Measurements from ENCODE around the gene PRKCSH.
"Not testable (repeated sequence)": the region's sequence is repeated elsewhere in the genome, so short reads cannot be mapped to it uniquely, and the experiment has no call there.

Gene PRKCSH

GRCh38 chr19:11450570-11451326 lies 15.3 kb downstream of the PRKCSH start:
- DNase-seq (ENCODE audit: low spot score): no peak

DNA sequence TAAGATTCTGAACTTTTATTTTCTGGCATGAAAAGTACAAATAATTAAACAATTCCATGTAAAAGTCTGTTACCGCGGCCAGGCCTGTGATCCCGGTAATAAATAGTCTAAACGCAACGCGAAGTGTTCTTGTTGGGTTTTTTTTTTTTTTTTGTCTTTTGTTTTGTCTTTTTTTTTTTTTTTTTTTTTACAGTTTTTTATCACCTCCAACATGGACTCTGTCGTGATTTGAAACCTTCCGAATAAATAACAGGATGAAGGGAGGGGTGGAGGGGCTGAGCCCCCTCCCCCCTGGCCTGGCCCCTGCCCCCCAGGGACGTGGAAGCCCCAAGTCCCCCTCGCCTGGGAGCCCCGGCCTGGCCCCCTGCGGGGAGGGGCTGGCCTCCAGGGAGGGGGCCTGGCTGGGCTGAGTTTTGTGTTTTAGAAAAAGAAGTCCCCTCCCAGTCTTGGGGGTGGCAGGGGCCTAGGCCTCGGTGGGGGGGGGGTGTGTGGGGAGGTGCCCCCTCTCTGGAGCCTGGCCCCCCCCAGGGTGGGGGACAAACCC lies 16.0 kb downstream of the PRKCSH start:
- DNase-seq (ENCODE audit: low spot score): no peak

- no peak for DNase-seq (ENCODE audit: low spot score)
Measured at GRCh38 chr19:11451871-11452619, 16.6 kb downstream of the PRKCSH start.

DNA sequence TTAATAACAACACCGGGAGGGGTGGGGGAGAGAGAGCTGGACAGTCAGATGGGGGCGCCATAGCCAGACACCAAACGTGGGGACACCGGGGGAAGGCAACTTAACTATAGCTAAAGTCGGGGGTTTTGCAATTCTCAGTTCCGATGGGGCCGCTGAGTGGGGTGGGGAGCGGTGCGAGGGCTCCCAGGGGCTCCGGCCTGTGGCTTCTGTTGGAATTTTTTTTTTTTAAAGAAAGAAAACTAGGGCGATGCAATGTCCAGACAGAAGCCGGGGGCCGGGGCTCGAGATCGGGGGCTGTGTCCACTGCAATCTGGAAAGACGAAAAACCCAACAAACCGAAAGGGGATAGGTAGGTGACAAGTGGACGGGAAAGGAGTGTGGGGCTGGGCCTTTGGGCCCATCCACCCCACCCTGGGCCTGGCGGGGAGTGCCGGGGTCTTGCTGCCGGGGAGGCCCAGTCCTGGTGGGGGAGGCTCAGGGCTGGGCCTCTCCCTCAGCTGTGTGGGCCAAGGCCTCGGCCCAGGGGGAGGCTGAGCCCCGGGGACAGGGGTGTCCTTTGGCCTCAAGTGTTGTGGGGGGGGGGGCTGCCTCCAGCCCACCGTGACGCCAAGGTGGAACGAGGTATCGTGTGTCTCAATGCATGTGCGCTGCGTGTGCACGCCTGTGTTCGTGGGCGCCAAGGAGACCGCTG lies 17.3 kb downstream of the PRKCSH start:
- no peak for DNase-seq (ENCODE audit: low spot score)

DNA sequence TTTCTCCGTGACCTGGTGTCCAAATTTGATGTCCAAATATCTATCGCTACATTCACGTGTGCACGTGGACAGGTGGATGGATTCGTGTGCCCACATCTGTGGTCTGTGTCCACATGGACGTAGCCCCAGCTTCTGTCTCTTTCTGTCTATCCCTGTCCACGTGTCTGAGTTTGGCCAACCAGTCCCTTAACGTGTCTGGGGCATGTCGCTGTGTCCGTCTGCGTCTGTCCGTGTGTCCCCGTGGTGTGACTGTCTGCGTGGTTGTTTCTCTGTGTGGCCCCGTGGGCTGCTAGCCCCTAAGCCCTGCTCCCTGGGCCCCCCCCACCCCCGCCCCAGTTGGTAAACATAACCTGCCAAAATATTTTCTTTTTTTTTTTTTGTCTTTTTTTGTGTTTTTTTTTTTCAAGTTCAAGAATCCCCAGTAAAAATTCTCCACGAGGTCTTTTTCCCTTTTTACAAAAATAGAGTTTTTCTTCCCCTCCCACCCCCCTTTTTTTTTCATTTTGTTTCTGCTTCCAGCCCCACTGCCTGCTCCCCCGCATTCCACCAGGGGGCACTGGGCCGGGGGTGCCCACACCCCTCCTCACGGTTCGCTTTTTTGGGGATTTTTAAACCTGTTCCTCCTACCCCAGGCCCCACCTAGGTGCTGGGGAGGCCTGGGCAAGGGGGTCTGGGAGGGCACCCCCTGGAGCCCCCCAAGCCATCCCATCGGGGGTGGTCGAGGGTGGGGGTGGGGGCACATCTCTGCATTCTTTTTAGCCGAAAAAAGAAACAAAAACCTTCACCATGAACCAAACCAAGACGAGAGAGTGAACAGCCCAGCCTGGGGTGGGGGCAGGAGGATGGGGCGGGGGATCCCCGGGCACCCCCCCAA lies 18.3 kb downstream of the PRKCSH start:
- DNase-seq (ENCODE audit: low spot score): peak; percentile 18

DNA sequence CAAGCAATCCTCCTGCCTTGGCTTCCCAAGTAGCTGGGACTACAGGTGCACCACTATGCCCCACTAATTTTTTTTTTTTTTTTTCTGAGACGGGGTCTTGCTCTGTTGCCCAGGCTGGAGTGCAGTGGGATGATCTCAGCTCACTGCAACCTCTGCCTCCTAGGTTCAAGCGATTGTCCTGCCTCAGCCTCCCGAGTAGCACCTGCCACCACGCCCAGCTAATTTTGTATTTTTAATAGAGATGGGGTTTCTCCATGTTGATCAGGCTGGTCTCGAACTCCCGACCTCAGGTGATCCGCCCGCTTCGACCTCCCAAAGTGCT lies 19.8 kb downstream of the PRKCSH start:
- not testable (repeated sequence) for DNase-seq (ENCODE audit: low spot score)

GRCh38 chr19:11456659-11457058 lies 21.2 kb downstream of the PRKCSH start:
- no peak for DNase-seq (ENCODE audit: low spot score)

DNA sequence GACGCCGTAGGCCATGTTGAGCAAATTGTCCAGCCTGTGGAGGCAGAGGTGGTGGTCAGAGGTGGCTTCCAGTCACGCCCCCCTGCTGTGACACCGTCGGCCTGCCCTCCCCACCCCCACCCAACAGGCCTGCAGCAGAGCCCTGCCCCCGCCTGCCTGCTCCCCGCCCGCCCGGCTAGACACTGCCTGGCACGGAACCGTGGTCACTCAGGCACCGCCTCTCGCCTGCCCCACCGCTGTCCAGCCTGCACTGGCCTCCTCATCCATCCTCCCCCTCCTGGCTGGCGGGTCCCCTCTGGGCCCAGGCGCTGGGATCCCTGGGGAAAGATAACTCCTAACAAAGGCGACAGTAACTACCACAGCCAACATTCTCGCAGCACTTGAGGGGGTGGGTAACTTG lies 21.7 kb downstream of the PRKCSH start:
- peak; percentile 20 for DNase-seq (ENCODE audit: low spot score)

DNA sequence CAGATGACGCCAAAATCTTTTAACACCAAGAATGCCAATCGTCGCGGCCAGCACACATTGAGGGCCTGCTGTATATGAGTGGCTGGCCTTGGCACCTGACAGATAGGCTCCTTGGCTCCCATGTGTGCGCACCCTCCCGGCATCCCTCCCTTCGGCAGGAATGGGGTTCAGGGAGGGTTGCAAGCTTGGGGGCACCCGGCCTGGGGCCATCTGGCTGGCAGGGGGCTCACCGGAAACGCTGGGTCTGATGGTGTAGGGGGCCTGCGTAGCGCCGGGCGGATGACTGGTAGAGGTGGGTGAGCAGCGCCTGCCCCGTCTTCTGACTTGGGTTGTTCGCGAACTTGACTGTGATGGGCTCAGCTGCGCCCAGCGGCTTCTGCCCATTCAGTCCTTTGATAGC lies 22.4 kb downstream of the PRKCSH start:
- DNase-seq (ENCODE audit: low spot score): no peak

GRCh38 chr19:11458236-11458900 lies 22.9 kb downstream of the PRKCSH start:
- no peak for DNase-seq (ENCODE audit: low spot score)

GRCh38 chr19:11458912-11459311 lies 23.5 kb downstream of the PRKCSH start:
- DNase-seq (ENCODE audit: low spot score): not testable (repeated sequence)

- no peak for DNase-seq (ENCODE audit: low spot score)
Measured at GRCh38 chr19:11460207-11460606, 24.8 kb downstream of the PRKCSH start.

GRCh38 chr19:11461453-11461852 lies 26.0 kb downstream of the PRKCSH start:
- DNase-seq (ENCODE audit: low spot score): no peak

DNA sequence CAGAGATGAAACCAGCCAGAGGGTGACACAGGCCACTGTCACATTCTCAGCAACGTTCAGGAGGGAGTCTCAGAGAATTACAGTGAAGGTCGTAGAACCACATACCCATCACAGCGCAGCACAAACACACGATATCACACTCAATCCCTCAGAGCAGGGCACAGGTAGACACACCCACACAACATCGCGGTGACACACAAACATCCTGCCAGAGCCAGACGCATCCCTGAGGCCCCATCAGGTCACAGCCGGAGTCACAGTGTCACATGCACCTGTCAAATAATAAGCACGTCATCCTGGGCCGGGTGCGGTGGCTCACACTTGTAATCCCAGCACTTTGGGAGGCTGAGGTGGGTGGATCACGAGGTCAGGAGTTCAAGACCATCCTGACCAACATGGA lies 28.0 kb downstream of the PRKCSH start:
- DNase-seq (ENCODE audit: low spot score): no peak

DNA sequence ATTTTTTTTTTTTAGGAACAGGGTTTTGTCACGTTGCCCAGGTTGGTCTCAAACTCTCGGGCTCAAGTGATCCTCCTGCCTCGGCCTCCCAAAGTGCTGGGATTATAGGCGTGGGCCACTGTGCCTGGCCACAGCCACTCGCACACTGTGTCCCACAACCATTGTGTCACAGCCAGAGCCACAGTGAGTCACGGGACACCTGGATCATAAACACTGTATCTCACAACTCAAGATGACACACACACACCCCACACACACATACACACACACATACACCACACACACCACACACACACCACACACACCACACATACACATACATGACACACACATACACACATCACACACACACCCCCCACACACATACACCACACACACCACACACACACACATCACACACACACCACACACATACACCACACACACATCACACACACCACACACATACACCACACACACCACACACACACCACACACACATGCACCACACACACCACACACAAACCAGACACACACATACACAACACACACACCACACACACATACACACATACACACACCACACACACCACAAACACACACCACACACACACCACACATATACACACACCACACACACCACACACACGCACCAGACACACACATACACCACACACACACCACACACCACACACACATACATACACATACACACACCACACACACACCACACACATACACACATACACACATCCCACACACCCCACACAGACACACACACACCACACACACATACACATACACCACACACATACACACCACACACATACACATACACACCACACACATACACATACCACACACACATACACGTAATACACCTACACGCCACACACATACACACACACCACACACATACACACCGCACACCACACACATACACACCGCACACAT lies 29.2 kb downstream of the PRKCSH start:
- DNase-seq (ENCODE audit: low spot score): no peak

- DNase-seq (ENCODE audit: low spot score): no peak
Measured at GRCh38 chr19:11465600-11465999, 30.2 kb downstream of the PRKCSH start.

GRCh38 chr19:11468266-11468845 lies 32.9 kb downstream of the PRKCSH start:
- not testable (repeated sequence) for DNase-seq (ENCODE audit: low spot score)

- DNase-seq (ENCODE audit: low spot score): no peak
Measured at GRCh38 chr19:11473725-11474124, 38.3 kb downstream of the PRKCSH start.

DNA sequence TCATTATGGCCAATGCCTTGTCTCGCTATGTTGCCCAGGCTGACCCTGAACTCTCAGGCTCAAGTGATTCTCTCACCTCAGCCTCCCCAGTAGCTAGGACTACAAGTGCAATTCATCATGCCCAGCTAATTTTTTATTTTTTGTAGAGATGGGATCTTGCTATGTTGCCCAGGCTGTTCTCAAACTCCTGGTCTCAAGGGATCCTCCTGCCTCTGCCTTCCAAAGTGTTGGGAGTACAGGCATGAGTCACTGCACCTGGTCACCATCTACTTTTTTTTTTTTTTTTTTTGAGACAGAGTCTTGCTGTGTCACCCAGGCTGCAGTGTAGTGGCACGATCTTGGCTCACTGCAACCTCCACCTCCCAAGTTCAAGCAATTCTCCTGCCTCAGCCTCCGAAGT lies 39.9 kb downstream of the PRKCSH start:
- DNase-seq (ENCODE audit: low spot score): not testable (repeated sequence)

GRCh38 chr19:11475861-11476260 lies 40.4 kb downstream of the PRKCSH start:
- DNase-seq (ENCODE audit: low spot score): no peak

All from GM03348 (cell line).